IPS DF 4.7 (cell line): Measurements from ENCODE around the gene PLEKHA6.

Experiments used
- DNase-seq: peaks from one replicate; pipeline ENCODE4 v3.0.0-alpha.2; 2013; ENCODE audit warnings: low spot score; ENCODE audit errors: extremely low read depth

Gene PLEKHA6

DNA sequence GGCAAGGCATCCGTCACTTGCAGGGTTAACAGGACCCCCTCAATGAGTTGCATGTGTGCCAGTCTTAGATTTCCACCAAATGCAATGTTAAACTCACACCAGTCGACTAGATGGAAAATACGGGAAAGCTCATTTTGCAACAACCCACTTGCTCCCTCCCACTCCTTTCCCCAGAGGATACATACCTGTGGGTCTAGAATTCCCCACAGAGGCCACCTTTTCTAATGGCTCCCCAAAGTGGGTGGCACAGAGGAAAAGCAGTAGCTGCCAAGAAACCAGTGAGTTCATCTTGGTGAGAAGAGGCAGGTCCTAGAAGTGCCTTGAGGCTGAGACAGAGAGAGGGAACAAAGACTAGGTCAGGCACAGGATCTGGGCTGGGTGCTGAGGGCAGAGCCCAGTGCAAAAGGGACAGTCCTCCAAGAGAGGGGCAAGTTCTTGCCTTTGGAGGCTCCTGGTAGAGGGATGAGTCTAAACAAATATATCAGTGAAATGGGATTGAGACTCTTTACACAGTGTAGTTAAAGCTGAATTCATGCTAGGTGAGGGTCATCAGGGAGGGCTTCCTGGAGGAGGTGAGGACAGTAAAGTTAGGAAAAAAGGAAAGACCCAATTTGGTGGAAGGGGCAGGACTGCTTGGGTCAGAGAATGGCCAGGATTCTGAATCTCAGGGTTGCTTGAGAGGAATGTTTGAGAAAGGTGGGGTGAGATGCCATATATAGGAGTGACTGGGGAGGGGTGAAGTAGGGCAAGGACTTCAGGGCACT, 167.0 kb downstream of the PLEKHA6 start:
- DNase-seq, result no peak

DNA sequence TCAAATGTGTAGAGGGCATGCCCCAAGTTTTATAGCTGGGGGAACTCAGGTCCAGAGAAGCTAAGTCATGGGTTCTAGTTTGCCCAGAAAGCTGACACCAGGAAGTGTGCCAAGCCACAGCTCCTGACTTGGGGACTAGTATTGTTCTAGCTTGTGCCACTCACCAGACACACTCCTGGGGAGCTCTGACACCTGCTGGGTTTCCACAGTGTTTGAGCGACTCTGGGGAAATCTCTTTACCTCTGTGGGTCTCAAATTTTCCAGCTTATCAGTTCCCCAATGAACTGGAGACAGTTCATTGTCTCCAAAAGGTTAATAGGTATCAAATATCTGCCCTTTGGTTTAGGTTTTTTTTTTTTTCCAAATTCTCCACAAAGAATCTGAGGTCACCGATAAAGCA, 167.7 kb downstream of the PLEKHA6 start:
- DNase-seq, result no peak

DNA sequence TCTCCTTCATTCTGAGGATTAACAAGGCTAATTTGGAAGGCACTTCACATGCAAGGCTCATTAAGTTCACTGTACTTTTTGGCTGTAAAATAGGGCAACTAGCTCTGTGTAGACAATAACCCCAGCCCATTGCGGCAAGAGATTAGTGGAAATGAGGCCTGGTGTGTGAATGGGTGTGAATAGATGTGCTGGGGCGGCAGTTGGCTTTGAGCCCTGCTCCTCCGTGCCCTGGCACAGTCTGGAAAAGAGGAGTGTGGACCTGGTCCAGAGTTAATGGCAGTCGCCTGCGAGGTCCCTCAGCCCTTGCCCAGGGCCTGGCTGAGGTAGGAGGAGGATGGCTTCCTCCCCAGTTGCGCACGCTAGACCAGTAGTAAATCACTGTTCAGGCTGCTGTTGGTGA, 168.3 kb downstream of the PLEKHA6 start:
- DNase-seq, result no peak

DNA sequence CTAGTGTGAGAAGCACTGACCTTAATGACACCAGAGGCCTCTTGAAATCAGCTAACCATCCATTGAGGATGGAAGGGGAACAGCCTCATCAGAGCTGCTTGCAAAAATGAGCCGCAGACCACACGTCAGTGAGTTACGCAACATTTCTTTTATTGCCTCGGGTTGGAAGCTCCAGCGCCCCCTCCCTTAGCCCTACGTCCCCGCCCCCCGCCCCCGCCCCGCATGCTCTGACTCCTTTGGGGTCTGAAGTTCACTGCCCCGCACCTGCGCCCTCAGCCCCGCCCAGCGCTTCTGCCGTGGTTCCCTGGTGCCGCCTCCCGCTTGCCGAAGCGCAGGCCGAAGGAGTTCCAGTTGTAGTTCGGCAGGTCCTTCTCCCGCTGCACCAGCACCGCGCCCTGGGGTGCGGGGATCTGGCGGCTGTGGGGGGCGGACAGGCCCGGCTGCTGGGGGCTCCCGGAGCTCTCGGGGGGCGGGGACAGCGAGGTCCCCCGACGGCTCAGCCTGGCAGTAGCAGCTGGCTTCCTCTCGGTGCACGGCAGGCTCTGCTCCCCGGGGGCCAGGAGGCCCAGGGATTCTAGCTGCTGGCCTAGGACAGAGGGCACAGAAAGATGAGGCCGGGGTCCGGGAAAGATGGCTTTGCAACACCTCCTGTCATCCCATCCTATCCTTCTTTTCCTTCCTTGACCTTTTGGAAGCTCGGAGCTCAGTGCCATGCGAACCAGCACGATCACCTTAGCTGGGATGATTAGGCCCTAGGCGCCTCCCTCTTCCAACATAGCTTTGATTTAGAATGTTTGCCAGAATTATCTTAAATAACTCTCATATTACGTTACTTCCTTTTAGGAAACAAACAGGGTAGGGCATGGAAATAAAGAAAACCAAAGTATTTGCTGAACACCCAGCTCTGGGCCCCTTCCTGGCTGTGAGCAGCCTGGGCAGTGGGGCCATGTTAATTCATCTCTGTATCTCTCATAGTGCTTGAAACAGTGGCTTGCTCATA, 169.2 kb downstream of the PLEKHA6 start:
- DNase-seq, result no peak

DNA sequence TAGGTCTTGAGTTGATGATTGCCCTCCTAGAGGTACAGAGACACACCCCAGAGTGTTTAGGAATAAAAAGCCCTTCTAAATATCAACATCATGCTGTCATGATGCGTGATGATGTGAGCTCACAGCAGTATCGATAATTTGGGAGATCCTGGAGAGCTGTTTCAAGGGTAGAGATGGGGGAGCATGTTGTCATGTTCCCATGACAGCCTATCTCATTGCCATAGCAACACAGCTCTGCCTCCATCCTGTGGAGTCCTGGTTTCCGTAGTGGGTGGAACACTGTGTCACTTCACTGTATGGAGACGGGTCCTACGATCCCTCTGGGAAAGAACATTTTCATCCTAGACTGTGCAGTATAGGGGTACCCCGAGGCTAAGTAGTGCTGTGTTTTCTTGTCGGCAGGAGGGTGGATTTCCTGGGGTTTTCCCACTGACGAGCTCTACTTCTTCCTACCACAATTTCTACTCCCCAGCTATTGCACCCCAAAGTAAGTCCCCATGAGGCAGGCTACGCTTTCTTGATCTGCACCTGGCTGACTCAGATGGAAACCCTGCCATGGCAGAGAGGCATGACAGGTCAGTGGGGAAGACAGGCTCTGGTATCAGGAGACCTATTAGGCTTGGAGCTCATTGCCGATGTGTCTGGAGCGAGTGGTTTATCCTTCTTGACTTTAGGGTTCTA, 170.6 kb downstream of the PLEKHA6 start:
- no peak for DNase-seq

DNA sequence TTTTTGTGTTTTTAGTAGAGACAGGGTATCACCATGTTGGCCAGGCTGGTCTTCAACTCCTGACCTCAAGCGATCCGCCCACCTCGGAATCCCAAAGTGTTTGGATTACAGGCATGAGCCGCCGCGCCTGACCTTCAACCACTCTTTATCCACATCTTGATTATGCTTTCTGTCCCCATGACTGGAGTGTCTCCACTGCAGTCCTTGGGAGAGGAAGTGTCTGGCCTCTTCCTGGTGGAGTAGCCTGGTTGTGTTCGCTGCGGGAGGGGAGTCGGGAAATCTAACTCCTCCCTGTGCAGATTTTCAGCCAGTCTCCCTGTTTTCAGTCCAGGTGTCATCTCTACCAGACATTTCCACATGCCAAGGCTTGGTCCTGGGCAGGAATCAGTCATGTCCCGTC, 173.1 kb downstream of the PLEKHA6 start:
- no peak for DNase-seq

DNA sequence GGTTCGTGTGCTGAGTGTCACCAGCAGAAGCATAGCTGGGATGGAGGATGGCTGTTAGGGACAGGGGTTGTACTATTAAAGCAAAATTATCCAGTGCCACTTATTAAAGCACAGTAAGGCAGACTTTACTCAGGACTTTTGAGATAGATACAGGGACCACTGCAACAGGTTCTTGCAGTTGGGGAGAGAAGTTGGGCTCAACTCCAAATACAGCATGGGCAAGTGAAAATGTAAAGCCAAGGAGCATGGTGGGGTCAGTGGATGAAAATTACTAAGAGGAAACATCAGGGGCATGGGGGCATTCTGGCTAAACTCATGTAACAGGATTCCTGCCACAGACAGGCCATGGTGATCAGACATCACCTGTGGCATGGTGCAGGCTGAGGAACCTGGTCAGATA, 178.6 kb downstream of the PLEKHA6 start:
- no peak for DNase-seq

DNA sequence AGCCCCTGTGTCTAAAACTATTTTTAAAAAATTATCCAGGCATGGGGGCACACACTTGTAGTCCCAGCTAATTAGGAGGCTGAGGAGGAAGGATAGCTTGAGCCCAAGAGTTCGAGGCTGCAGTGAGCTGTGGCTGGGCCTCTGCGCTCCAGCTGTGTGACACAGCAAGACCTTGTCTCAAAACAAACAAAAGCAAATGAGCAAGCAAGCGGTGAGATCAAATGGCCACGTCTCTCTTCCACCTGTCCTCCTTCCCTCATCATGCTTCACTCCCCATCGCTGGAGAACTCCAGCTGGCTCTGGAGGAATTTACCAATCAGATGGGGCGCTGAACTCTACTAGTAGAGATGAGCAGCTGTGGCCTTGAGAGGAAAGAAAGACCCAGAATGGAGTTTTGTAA, 179.6 kb downstream of the PLEKHA6 start:
- no peak for DNase-seq

DNA sequence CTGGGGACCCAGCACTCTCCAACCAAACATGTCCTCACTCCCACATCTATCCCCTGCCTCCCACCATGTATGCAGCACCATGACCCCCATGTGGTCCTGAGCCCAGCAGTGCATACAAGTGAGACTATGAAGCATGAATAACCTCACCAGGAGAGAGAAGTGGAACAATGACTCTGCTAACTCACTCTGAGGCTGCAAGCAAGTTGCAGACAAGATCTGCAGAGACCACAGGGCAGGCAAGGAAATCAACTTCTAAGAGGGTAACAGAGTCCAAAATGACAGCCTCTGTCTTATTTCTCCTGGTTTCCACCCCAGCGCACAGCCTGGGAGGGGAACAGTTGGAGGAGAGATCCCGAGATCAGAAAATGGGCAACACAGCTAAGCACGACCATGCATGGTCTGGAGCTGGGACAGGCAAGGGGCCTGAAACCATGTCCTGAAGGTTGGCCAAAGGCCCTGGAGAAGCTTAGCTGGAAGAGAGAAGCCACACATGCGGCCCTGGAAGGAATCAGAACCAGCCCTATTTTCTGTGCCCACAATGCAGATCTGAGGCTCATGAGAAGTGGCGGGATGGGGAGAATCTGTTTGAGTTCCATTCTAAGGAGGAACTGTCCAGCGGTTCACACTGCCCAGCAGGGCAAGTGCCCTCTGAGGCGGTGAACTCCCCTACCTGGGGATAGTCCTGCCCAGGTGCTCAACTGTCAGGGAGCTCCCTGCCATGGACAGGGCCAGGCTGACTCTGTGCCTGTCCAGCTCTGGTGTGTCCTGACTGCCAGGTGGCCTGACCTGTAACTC, 181.0 kb downstream of the PLEKHA6 start:
- no peak for DNase-seq

DNA sequence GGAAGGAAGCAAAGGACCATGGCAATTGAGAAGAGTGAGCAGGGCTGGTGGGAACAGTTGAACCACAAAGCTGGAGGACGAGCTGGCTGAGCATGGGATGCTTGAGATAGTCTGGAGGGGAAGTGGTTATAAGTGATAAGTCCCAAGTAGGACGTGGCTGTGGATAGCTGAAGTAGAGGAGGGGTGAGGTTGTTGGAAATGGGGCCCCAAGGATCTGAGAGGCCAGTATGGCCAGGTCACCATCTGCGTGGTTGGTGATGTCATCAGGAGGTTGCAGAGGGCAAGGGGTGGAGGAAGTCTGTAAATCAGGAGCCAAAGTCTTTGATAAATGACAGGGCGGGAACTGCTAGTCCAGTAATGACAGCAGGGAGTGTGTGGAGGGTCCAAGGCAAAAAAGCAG, 182.6 kb downstream of the PLEKHA6 start:
- DNase-seq, result no peak

DNA sequence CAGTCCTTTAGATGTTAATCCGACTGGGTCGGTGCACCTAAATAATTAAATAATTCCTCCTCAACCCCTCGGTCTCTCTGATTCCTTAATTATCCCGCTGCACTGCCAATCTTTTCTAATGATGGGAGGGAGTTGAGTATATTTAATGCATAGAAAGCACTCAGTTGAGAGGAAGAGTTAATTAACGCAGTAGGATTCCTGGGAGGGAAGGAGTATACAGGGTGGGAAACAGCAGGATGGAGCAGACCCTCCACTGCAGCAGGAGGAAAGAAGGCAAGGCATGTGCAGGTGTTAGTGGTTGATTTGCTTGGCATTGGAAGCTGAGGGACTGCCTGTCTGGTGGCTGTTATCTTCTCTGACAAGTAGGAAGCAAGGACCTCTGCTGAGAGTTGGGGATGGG, 183.7 kb downstream of the PLEKHA6 start:
- no peak for DNase-seq

DNA sequence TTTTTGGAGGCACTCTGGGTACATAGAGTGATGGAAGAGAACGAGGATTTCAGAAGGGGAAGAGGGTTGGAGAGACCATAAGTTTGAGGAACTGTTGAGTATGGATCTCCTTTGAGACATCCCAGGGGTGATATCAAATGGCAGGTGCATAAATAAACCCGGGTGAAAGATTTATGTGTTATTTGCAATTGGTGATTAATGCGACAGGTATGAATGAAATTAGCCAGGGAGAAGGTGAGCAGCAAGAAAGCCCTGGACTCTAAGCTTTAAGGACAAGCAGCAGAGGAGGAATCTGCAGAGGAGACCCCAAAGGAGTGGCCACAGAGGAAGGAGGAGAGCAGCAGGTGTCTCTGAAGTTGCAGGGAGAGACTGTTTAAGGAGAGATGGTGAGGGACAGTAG, 184.8 kb downstream of the PLEKHA6 start:
- no peak for DNase-seq

DNA sequence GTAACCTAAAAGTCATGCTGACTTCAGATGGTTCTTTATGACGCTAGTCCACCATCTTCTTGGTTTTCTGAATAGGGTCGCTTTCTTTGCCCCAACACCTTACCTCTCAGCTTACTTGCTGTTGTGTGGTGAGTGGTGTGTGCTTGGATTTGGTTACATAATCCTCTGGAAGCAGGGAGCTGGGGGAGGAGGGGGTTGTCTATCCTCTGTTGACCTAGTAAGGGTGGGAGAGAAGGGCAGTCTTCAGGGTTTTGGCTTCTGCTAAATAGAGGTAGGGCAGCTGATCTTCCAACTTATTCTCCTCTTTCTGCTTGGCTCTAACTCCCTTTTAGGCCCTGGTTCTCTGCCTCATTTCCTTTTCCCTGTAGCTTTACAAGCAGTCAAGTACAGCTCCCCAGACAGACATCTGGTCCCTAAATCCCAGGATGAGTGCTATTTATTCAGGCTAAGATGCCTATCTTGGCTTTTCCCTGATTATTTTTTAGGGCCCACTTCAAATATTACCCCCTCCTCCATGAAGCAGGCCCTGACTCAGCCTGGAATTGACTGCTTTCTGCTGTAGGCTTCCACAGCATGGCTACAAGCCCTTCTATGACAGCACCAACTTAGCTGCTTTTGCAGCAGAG, 187.2 kb downstream of the PLEKHA6 start:
- DNase-seq, result no peak

DNA sequence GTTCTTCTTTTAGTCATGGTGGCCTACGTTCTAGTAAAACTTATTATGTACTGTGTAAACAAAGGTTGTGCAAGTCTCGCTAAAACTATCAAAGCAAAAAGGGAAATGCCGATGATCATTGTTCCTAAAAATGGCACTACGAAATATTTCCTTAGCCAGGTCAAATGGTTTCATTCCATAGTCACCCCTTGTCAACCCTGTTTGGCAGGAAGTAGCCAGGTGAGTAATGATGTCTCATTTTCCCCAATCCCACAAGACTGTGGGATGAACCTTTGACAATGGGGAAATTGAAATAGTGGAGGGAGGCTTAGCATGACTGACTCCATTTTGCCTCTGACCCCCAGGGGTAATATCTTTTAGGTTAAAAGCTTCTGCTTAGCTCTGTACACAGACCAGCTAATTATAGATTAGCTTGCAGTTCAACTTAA, 188.0 kb downstream of the PLEKHA6 start:
- DNase-seq, result no peak

DNA sequence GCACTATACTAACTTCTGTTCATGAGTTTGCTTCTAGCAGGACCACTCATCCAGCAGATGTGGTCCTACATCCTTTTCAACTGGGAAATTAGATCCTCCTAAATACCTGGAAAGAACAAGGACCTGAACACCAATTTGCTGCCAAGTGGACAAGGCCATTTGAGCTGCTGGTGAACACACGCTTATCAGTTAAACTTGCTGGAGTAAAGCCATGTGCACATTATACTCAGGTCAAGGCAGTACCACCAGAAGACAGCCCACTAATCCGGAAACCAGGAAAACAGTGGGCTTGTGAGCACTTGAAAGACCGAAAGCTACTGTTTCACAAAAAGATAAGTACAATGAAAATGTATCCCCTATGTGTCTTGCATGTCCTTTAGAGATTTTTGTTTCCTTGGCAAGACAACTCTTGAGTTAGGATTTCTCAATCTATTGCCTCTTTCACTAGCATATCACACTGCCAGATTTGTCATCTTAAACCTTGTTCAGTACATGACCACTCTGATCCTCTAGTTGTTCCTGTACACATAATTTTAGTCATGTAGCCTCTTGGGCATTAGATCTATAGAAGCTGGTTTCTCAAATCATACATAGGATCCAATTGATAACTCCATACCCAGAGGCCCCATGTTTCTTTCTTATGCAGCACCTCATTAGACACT, 189.1 kb downstream of the PLEKHA6 start:
- DNase-seq, result no peak

DNA sequence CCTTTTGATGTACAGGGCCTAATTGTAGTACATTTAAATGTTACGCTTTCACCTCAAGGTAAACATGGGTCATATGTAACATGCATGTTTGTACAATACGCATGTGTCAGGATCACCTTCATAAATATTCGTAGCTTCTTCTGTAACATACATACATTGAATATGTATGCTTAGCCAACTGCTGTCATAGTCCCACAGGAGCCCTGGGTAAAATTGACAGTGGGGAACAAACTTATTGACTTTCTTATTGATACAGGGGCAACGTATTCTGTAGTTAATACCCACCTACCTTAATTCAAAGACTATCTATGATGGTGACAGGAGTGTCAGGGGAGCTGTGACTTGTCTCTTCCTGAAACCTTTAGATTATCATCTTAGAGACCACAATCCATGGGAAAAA, 189.9 kb downstream of the PLEKHA6 start:
- DNase-seq, result no peak
